Stimulated activated CD8-positive, alpha-beta memory T cell treated with anti-CD3 and anti-CD28 coated beads, Interleukin-15, amount 100 ng/mL, for 1 hour (primary cell): ENCODE results near the gene ZNF664.

Experiments
- DNase-seq: peaks from one replicate; pipeline ENCODE4 v3.0.0-alpha.2; 2020; ENCODE audit warnings: low read depth

ZNF664 gene

GRCh38 chr12:123972457-123973401 lies at the start of gene ZNF664, which contains the start of gene CCDC92:
Gene ZNF664 (plus strand): TSS chr12:123973215. CDS start chr12:124012145, 38,930 bp downstream.
Gene CCDC92 (minus strand): TSS chr12:123972831. CDS start chr12:123944305, 28,526 bp downstream.
- peak; percentile 93 for DNase-seq

- DNase-seq = no peak
Measured at GRCh38 chr12:123923927-123924326, 49.1 kb upstream of the ZNF664 start.

- DNase-seq = no peak
Measured at GRCh38 chr12:123924539-123924938, 48.5 kb upstream of the ZNF664 start.

GRCh38 chr12:123928274-123928865 lies 44.6 kb upstream of the ZNF664 start:
- no peak for DNase-seq

GRCh38 chr12:123928897-123929296 lies 44.1 kb upstream of the ZNF664 start:
- no peak for DNase-seq

GRCh38 chr12:123929946-123930583 lies 43.0 kb upstream of the ZNF664 start:
- DNase-seq = no peak

- DNase-seq = peak; percentile 9
Measured at GRCh38 chr12:123931686-123932321, 41.2 kb upstream of the ZNF664 start.

GRCh38 chr12:123933214-123933613 lies 39.8 kb upstream of the ZNF664 start:
- no peak for DNase-seq

GRCh38 chr12:123934016-123934620 lies 38.9 kb upstream of the ZNF664 start:
- DNase-seq = no peak

- DNase-seq = no peak
Measured at GRCh38 chr12:123934829-123935228, 38.2 kb upstream of the ZNF664 start.

- DNase-seq = no peak
Measured at GRCh38 chr12:123935956-123936355, 37.1 kb upstream of the ZNF664 start.

GRCh38 chr12:123936471-123936870 lies 36.5 kb upstream of the ZNF664 start:
- no peak for DNase-seq

- DNase-seq = no peak
Measured at GRCh38 chr12:123936956-123937706, 35.9 kb upstream of the ZNF664 start.

GRCh38 chr12:123937707-123938591 lies 35.1 kb upstream of the ZNF664 start:
- DNase-seq = peak; percentile 14

- DNase-seq = no peak
Measured at GRCh38 chr12:123938679-123939480, 34.1 kb upstream of the ZNF664 start.

GRCh38 chr12:123939716-123940626 lies 33.0 kb upstream of the ZNF664 start:
- no peak for DNase-seq

GRCh38 chr12:123940627-123940966 lies 32.4 kb upstream of the ZNF664 start:
- DNase-seq = no peak

- DNase-seq = no peak
Measured at GRCh38 chr12:123941000-123941399, 32.0 kb upstream of the ZNF664 start.
